OCI-LY1 (cell line): Measurements from ENCODE around the gene MTRFR.

Source experiments
- CTCF ChIP-seq: fragments of 200-600 bp; sonication (generic), shearing (Covaris generic); IDR thresholded peaks from 2 replicates; pipeline ENCODE4 v1.5.1; 2017; ENCODE audit warnings: mild to moderate bottlenecking, antibody characterized with exemption, low read length, moderate library complexity, mixed read lengths
- EZH2 ChIP-seq: fragments of 200-600 bp; sonication (generic), shearing (Covaris generic); IDR thresholded peaks from 2 replicates; pipeline ENCODE4 v1.8.0; 2017; ENCODE audit warnings: borderline replicate concordance, mixed run types, mild to moderate bottlenecking, antibody characterized with exemption, low read length, moderate library complexity, mixed read lengths

- TF ChIP-seq CTCF (no peak), EZH2 (no peak)
These were observed 30.1 kb downstream of the MTRFR start for GRCh38 chr12:123263196-123263817.
